GM18867 (cell line): ENCODE results near the gene SSR1.
"Not testable (repeated sequence)": the region's sequence is repeated elsewhere in the genome, so short reads cannot be mapped to it uniquely, and the experiment has no call there.

Experiments used
- ATAC-seq: cut with Tn5 transposase; IDR thresholded peaks from one replicate; pipeline ENCODE4 v1.9.1; 2021; ENCODE audit warnings: mild to moderate bottlenecking, moderate library complexity; ENCODE audit not compliant: unreplicated experiment

SSR1 gene

GRCh38 chr6:7319406-7319805, 6.4 kb upstream of the SSR1 start:
- not testable (repeated sequence) for ATAC-seq

- no peak for ATAC-seq
Measured at GRCh38 chr6:7317538-7317937, 4.5 kb upstream of the SSR1 start.

GRCh38 chr6:7316658-7317533, 3.9 kb upstream of the SSR1 start:
- ATAC-seq: no peak

DNA sequence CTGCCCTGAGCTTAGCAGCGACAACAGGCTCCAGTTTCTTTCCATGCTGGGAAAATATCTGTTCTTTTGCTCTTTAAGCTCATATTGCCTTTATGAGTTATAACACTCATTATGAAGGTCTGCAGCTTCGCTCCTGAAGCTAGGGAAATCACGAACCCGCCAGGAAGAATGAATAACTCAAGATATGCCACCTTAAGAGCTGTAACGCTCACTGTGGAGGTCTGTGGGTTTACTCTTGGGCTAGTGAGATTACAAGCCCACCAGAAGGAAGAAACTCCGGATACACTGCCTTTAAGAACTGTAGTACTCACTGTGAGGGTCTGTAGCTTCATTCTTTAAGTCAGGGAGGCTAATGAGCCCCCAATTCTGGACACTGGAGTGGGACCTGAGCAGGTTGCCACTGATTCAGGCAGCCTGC, 3.0 kb upstream of the SSR1 start:
- ATAC-seq: no peak

GRCh38 chr6:7315087-7315947, 2.3 kb upstream of the SSR1 start:
- ATAC-seq: not testable (repeated sequence)

GRCh38 chr6:7314414-7314813, 1.4 kb upstream of the SSR1 start:
- ATAC-seq: no peak

- no peak for ATAC-seq
Measured at GRCh38 chr6:7313505-7314165, 636 bp upstream of the SSR1 start.

- no peak for ATAC-seq
Measured at GRCh38 chr6:7311917-7312615, 933 bp downstream of the SSR1 start.

GRCh38 chr6:7311176-7311575, 1.8 kb downstream of the SSR1 start:
- no peak for ATAC-seq

DNA sequence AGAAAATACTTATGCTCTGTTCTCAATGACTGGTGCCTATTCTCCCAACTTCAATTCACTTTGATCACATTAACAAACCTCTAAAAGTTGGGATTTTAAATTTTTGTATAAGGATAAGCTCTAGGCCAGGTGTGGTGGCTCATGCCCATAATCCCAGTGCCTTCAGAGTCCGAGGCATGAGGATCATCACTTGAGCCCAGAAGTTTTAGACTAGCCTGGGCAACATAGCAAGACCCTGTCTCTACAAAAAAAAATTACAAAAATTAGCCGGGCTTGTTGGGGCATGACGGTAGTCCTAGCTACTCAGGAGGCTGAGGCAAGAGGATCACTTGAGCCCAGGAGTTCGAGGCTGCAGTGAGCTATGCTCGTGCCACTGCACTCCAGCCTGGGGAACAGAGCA, 3.9 kb downstream of the SSR1 start:
- ATAC-seq: no peak

DNA sequence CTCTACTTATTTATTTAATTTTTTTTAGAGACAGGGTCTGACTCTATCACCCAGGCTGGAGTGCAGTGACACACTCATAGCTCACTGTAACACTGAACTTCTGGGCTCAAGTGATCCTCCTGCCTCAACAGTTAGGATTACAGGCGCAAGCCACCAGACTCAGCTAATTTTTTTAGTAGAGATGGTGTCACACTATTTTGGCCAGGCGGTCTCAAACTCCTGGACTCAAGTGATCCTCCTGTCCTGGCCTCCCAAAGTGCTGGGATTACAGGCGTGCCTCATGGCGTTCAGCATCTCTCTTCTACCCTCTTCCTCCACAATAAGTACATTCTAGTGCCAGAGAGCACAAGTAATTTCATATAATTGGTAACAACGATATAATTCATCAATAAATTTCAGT, 5.5 kb downstream of the SSR1 start:
- no peak for ATAC-seq

DNA sequence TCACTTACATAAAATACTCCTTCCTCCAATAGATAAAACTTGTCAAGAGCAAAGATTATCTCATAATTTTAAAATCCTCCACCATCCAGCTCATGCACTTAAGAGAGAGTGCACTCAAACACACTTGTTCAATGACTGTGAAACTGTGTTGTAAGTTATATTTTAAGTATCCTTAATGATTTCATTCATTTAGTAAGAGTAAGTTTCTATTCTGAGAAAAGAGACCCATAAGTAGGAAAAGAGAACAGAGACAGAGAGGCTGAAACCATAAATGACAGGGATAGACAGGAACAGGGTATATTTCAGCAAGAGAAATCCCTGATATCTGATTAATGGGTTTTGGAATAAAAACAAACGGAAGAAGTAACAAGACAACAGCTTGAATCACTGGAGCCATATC, 8.2 kb downstream of the SSR1 start:
- no peak for ATAC-seq

DNA sequence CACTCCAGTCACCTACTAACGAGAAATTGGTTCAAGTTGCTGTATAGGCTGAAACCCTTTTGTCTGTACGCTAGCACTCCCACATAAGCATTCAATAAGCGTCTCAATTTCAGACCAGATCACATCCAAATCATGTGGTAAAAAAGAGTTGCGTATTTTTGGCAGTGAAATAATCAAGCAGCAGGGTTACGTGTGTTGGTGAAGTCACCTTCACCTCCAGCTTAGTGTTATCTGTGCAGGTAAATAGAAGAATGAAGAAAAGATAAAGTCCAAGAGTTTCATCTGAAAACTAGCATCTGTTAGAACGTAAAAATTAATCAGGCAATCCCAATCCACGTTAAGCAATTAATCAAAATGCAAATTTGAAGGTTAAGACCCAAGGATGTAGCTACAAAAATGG, 11.3 kb downstream of the SSR1 start:
- no peak for ATAC-seq

DNA sequence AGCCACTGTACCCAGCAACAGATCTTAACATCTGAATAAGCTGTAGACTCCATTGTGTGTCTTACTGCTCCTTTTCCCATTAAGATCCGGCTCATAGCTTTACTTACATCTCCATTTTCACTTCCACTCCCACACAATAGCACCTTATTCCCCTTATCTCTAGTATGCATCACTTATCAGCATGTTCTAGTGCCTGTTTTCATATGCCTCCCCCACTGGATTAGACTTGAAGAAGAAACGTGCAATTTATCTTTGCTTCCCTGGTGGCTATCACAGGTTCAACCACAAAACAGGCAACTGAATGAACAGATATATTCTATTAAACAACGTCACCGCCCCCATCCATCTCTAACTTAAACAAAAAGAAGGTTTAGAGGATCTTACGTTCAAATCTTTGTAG, 12.1 kb downstream of the SSR1 start:
- ATAC-seq: no peak

DNA sequence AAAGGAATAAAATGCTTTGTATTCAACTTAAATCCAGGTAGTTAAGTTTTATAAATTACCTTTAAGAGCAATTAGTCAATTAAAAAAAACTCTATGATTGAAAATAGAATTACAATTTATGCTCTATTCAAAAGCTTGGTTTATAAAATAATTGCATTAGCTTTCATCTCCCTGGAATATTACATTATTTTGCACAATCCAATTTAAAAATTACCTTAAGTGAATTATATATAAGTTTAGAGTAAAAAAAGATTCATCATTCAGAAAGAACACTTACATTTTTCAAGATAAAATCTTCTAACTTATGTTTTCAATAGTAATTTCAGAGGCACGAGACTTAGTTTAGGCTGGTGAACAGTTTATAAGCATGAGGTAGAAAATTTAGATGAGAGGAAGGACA, 14.9 kb downstream of the SSR1 start:
- no peak for ATAC-seq

DNA sequence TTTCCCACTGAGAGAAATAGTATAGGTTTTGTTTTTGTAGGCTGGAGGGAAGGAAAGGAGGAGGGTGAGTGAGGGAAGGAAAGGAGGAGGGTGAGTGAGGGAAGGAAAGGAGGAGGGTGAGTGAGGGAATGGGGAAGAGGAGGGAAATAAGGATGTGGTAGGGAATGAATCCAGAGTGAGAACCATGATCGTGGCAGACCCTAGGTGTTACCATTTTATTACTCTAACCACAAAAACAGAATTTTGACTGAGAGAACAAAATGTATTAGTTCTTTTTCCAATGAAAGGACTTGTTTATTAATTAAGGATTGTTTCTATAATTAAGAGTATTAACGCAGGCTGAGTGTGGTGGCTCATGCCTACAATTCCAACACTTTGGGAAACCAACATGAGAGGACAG, 16.4 kb downstream of the SSR1 start:
- no peak for ATAC-seq

GRCh38 chr6:7295916-7296315, 17.1 kb downstream of the SSR1 start:
- ATAC-seq: no peak

- no peak for ATAC-seq
Measured at GRCh38 chr6:7292596-7293255, 20.3 kb downstream of the SSR1 start.

DNA sequence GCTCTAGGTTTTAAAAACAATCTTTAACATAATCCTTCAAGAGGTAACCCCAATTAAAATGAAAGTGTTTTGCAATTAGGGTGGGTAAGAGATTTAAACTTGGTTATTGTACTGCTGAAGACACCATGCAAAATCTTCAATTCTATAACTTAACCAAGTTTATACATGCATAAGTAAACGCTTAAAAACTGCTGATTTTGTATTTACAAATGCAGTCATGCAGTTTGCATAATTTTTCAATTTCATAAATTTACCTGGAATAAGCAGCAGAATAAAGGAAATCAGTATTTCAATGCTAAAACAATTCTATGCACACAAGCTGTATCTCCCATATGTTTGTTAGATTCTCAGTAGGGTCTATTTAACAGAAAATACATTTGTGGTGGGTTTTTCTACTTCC, 22.9 kb downstream of the SSR1 start:
- ATAC-seq: no peak

DNA sequence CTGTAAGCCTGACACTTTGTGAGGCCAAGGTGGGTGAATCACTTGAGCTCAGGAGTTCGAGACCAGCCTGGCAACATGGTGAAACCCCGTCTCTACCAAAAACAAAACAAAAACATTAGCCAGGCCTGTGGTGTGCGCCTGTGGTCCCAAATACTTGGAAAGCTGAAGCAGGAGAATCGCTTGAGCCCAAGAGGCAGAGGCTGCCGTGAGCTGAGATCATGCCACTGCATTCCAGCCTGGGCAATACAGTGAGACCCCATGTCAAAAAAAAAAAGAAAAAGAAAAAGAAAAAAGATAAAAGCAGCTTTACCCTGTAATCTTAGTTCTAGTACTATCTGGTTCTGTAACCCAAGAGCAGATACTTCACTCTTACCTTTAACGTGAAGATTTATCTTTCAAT, 27.6 kb downstream of the SSR1 start:
- no peak for ATAC-seq
